SW480 (cell line): ENCODE measurements around the gene INKA2.
"Not testable (repeated sequence)": the region's sequence is repeated elsewhere in the genome, so short reads cannot be mapped to it uniquely, and the experiment has no call there.

Experiments
- DNase-seq: peaks from one replicate; pipeline ENCODE4 v3.0.0-alpha.2; 2016; ENCODE audit warnings: low spot score

The INKA2 gene

GRCh38 chr1:111750856-111751255 lies 11.7 kb upstream of the INKA2 start:
- no peak for DNase-seq

GRCh38 chr1:111749628-111750027 lies 10.4 kb upstream of the INKA2 start:
- no peak for DNase-seq

GRCh38 chr1:111747947-111748346 lies 8.8 kb upstream of the INKA2 start:
- no peak for DNase-seq

GRCh38 chr1:111747282-111747734 lies 8.1 kb upstream of the INKA2 start:
- DNase-seq, result peak; percentile 67

- no peak for DNase-seq
Measured at GRCh38 chr1:111746614-111746999, 7.4 kb upstream of the INKA2 start.

- DNase-seq, result no peak
Measured at GRCh38 chr1:111745675-111746613, 6.7 kb upstream of the INKA2 start.

- DNase-seq, result no peak
Measured at GRCh38 chr1:111743679-111744101, 4.5 kb upstream of the INKA2 start.

- no peak for DNase-seq
Measured at GRCh38 chr1:111742938-111743549, 3.8 kb upstream of the INKA2 start.

GRCh38 chr1:111742292-111742691 lies 3.1 kb upstream of the INKA2 start:
- DNase-seq, result not testable (repeated sequence)

- peak; percentile 72 for DNase-seq
Measured at GRCh38 chr1:111739925-111740765, 950 bp upstream of the INKA2 start.

- DNase-seq, result peak; percentile 67
Measured at GRCh38 chr1:111738436-111739193, 580 bp downstream of the INKA2 start.

- DNase-seq, result no peak
Measured at GRCh38 chr1:111738133-111738435, 1.1 kb downstream of the INKA2 start.

- no peak for DNase-seq
Measured at GRCh38 chr1:111737216-111738132, 1.7 kb downstream of the INKA2 start.

- no peak for DNase-seq
Measured at GRCh38 chr1:111736548-111737215, 2.5 kb downstream of the INKA2 start.

GRCh38 chr1:111735858-111736544 lies 3.2 kb downstream of the INKA2 start:
- no peak for DNase-seq

GRCh38 chr1:111735321-111735720 lies 3.9 kb downstream of the INKA2 start:
- DNase-seq, result no peak

- DNase-seq, result no peak
Measured at GRCh38 chr1:111734856-111735255, 4.3 kb downstream of the INKA2 start.

GRCh38 chr1:111734426-111734825 lies 4.8 kb downstream of the INKA2 start:
- DNase-seq, result no peak

GRCh38 chr1:111733992-111734341 lies 5.2 kb downstream of the INKA2 start:
- no peak for DNase-seq
